NCI-H146 treated with DMSO at 0.1 percent for 48 hours (cell line): ENCODE results near the gene RFC1.
"Not testable (repeated sequence)": the region's sequence is repeated elsewhere in the genome, so short reads cannot be mapped to it uniquely, and the experiment has no call there.

ENCODE experiments used
- DNase-seq: peaks from one replicate; lab custom pipeline; 2025; ENCODE audit not compliant: unreplicated experiment; lab: John Stamatoyannopoulos, UW

Gene RFC1

GRCh38 chr4:39305912-39306677 is 60.1 kb downstream of the RFC1 start:
- no peak for DNase-seq

DNA sequence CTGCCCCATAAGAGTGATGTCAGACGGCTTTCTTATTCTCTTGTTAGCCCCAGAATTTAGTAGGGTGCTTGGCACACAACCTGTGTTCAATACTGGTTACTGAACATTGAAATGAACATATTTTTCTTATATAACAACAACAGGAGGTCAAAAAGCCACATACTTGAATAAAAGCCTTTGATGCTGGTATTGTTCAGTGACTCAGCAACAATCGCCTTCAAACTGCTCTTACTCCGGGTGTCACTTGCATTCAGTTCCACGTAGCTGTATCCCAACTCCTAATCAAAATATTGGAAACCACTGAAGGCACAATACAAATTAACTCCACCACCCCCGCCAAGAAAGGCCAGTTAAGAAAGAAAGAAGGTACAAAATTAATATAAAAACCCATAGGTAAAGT is 61.5 kb downstream of the RFC1 start:
- DNase-seq = no peak

DNA sequence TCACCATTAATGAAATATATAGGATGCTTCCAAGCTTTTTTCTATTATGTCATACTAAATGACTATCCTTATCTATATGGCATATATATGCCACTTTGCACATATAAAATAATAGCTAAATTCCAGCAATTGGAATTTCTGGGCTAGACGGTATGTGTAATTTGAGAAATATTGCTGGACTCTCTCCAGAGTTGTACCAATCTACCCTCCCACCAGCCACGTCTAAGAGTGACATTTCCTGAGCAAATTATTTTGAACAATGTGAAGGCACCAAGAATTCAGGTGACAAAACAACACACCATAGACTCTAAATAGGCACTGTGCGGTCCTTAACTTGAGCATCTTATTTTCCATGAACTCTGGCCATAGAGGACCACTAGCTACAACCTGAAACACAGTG is 62.3 kb downstream of the RFC1 start:
- no peak for DNase-seq

GRCh38 chr4:39302901-39303300 is 63.3 kb downstream of the RFC1 start:
- DNase-seq = no peak

- no peak for DNase-seq
Observed at GRCh38 chr4:39295784-39296183, 70.4 kb downstream of the RFC1 start.

DNA sequence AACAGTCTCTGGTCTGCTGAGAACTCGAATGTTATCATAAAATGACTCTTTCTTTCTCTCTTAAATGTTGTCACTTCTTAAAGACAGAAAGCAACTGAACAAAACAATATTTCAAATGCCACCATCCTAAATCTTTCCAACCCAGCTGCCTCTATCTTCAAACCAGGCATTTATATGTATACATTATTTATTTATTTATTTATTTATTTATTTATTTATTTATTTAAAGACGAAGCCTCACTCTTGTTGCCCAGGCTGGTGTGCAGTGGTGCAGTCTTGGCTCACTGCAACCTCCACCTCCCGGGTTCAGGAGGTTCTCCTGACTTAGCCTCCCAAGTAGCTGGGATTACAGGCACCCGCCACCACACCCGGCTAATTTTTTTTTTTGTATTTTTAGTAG is 73.7 kb downstream of the RFC1 start:
- not testable (repeated sequence) for DNase-seq

GRCh38 chr4:39291686-39292085 is 74.5 kb downstream of the RFC1 start:
- DNase-seq = no peak

- no peak for DNase-seq
Observed at GRCh38 chr4:39287223-39287622, 78.9 kb downstream of the RFC1 start.

DNA sequence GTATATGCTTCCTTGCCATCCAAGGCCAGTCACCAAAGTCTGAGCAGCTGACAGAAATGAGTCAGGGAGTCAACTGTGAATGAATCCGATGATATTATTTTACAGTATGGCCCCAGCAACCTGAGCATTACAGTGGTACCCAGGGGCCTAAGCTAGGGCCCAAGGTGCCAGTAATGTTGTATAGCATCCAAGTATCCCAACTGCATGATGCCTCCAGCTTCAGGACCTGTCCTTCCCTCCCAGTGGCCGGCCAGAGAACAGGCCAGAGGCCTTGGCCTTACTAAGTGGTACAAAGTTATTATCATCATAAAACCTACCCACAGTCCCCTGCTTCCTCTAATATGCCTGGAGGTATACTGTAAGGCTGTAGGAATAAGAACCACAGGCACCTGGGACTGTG is 79.9 kb downstream of the RFC1 start:
- DNase-seq = no peak

- DNase-seq = no peak
Observed at GRCh38 chr4:39285853-39286252, 80.3 kb downstream of the RFC1 start.

DNA sequence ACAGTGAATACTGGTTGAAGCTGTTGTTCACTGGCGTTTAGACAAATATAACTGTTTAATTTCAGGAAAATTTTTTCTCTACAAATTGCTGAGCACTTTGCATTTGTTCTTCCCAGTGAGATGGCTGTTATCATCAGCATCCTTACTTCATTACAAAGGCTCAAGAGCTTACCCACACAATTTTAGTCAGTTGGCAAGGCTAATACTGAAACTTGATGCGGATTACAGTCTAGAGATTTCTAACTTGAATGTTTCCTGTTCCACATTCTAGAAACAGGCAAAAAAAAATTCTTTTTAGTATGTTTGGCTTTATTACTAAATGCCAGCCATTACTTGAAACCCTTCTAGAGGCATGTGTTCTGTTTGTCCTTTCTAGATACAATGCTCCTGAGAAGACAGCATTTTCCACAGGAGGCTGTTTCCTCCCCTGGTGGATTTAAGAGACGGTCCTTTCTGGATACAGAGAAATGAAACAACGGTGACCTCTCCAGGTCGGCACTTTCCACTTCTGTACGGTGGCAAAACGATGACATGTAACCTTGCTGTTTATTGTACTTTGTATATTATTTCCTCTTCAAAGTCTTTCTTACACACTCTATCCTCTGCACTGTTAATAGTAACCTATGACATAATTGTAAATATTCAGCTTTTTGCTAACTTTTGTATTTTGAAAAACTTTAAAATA is 80.9 kb downstream of the RFC1 start:
- DNase-seq = no peak

DNA sequence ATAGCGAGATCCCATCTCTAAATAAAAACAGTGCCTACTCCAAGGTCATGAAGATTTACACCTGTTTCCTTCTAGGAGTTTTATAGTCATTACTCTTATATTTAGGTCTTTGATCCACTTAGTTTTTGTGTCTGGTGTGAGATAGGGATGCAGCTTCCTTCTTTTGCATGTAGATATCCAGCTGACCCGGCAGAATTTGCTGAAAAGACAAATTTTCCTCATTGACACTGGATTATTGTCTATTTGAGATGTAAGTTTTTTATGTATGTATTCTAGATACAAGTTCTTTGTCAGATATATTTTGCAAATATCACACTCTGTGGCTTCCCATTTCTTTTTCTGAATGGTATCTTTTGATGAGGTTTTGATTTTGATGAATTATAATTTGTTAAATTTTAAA is 85.4 kb downstream of the RFC1 start:
- no peak for DNase-seq

DNA sequence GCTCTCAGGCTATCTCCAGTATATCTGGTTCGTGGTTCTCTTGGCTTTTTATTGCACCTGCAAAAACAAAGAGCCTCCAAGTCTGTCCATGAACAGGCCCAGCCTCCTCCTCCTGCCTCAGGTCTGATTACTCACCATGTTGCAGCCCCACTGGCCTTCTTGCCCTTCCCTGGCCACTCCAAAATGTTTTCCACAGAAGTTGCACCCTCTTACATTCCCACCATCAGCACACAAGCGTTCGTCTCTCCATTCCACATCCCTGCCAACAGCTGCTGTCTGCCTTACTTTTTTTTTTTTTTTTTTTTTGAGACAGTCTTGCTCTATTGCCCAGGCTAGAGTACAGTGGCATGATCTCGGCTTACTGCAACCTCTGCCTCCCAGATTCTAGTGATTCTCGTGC is 86.7 kb downstream of the RFC1 start:
- DNase-seq = no peak

GRCh38 chr4:39278476-39278875 is 87.7 kb downstream of the RFC1 start:
- no peak for DNase-seq

DNA sequence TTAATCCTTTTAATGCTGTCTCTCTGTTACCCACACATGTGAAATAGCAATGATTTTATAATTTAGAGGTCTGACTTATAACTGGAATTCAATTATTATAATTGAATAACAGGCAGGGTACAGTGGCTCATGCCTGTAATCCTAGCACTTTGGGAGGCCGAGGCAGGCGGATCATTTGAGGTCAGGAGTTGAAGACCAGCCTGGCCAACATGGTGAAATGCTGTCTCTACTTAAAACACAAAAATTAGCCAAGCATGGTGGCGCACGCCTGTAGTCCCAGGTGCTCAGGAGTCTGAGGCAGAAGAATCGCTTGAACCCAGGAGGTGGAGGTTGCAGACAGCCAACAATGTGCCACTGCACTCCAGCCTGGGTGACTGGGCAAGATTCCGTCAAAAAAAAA is 88.5 kb downstream of the RFC1 start:
- not testable (repeated sequence) for DNase-seq

DNA sequence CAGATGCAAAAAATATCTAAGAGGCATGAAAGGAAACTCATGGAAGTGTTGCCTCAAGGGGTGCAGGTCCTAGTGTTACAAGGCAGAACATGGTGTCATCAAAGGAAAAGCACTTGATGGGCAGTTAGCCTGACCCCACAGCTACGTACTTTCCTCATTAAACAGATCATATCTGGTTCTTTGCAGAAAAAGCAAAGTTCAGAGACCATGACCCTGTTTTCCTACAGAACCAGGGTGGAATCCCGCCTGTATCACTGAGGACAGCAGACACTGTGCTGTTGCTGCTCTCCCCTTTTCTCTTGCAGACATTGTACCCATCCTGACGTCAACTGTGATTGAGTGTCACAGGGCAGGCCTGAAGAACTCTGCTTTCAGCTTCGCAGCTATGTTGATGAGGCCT is 91.7 kb downstream of the RFC1 start:
- no peak for DNase-seq

DNA sequence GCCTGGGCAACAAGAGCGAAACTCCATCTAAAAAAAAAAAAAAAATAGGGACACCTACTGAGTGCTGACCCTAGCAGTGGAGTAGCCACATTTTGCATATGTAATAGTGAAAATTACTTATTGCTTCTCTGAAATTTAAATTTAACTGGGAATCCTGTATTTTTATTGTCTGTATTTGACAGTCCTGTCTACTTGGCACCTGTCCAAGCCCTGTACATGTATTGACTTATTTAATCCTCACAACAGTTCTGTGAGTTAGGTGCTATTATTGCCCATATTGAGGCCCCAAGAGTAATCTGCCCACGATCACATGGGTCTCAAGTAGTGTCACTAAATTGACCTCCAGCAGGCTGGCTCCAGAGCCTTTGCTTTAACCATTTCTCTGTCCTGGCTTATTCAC is 102.3 kb downstream of the RFC1 start:
- DNase-seq = no peak

GRCh38 chr4:39259571-39260330 is 106.4 kb downstream of the RFC1 start:
- DNase-seq = no peak

DNA sequence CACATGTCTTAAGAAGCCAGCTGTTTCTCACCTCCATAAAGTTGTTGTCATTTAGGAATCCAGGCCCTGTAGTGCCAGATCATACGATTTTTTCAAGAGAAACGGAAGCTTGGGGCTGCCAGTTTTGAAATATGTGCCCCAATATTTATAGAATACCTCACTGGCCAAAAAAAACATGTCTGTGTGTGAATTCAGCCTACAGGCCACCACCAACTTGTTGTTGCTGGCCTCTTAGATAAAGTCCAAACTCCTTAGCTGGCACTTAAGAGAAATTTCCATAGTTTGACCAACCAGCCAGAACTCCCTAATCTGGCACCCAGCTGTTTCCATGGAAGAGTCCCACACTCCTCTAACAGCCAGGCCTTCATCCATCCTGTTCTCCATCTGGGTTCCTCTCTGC is 109.7 kb downstream of the RFC1 start:
- no peak for DNase-seq

- no peak for DNase-seq
Observed at GRCh38 chr4:39255871-39256270, 110.3 kb downstream of the RFC1 start.

DNA sequence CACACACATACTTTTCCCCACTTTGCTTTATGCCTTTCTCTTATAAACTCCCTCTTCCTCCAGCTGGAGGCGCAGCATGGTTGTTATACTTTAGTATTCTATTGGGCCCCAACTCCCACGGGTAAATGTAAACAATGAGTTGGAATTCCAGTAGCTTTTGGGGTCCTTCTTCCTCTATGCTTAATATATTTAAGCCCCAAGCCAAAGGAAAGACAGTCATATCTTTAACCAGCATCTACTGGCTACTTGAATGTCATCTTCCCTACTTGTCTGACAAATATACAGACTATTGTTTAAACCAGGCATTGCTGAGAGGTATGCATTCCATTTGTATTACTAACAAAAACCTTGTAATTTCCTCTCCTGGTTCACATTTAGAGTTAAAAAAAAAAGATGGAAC is 110.9 kb downstream of the RFC1 start:
- no peak for DNase-seq

DNA sequence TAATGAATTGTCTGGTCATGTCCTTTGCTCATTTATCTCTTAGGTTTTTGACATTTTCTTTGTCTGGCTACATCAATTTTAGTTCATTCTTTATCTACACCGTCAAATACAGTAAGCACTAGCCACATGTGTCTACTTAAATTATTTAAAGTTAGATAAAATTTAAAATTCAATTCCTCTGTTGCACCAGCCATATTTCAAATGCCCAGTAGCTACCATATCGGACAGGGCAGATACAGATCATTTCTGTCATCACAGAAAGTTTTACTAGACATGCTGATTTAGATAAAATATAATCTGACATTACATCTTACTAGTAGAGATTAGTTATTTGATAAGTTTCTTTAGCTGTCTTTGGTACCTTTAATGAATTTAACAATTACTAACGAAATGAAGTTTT is 122.7 kb downstream of the RFC1 start:
- DNase-seq = no peak
